HG03457 (cell line): ENCODE measurements around the gene TTC9.

Experiments
- ATAC-seq: cut with Tn5 transposase; IDR thresholded peaks from one replicate; pipeline ENCODE4 v1.9.1; 2021; ENCODE audit warnings: moderate number of reproducible peaks; ENCODE audit not compliant: unreplicated experiment

Gene TTC9

DNA sequence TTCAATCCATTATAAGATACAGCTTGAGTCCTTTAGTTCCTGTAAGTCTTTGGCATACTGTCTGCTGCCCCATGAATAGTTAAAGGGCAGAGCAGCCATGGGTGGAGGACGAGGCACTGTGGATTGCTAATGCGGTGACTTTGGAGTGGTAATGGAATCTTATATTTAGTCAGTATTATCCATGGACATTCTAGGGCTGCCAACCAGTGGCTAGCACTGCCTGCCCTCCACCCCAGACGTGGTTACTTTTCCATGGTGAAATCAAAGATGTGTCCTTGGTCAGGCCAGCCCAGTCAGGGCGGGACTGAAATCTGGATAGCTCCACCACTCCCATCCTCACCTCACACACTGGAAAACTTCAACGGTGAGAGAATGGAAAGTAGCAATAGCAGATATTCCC, 2.3 kb downstream of the TTC9 start:
- no peak for ATAC-seq

DNA sequence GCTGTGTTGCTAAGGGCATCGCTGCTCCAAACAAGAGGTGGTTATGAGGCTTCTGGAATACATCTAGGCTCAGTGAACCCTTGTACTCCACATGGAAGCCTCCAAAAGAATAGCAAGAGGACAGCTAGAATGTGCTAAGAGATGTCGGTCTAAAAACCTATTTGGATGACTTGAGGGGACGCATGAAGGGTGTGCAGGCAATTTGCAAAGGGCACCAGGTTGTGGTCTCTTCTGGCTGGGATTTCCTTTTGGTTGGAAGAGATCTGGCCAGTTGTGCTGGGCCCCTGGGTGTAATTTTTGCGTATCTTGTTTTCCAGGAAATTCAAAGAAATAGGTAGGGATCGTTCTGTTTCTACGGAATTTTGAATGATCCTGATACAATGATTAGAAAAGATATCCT, 4.2 kb downstream of the TTC9 start:
- no peak for ATAC-seq

GRCh38 chr14:70646705-70647104, 5.0 kb downstream of the TTC9 start:
- ATAC-seq = no peak

GRCh38 chr14:70648346-70648745, 6.6 kb downstream of the TTC9 start:
- no peak for ATAC-seq

DNA sequence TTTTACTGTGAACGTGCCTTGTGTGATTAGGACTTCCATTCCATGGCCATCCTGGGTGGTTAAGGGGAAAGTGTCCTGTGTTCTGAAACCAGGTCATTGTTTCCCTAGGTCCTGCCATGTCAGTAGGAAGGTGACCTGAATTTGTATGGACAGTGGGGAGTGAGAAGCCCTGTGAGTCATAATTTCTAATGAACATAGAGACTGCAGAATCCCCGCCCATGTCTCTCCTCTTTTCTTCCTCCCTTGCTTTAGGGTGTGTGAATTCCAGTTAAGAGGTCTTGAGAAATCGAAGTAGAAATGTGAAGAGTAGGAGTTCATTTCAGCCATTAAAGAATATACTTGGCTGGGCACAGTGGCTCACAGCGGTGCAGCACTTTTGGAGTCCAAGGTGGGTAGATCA, 8.1 kb downstream of the TTC9 start:
- no peak for ATAC-seq

- ATAC-seq = no peak
Measured at GRCh38 chr14:70651522-70651921, 9.8 kb downstream of the TTC9 start.

GRCh38 chr14:70652871-70653270, 11.2 kb downstream of the TTC9 start:
- ATAC-seq = no peak

DNA sequence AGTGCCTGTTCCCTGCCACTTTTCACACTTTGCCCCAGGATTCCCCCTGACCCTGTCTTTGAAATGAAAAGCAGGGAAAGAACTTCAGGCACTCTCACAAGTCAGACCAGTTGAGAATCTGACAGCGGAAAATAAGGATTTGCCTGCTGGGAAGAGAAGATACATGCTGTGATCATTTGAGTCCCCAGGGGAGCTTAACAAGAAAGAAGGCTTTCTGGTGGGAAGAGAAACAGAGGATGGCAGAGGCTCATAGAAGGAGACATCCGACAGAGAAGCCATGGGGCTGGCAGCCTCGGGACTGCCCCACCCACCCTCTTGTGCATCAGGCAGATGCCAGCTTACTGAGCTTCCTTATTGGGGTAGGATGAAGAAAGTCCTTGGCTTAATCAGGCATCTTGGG, 11.9 kb downstream of the TTC9 start:
- ATAC-seq = no peak

- ATAC-seq = no peak
Measured at GRCh38 chr14:70654632-70655031, 12.9 kb downstream of the TTC9 start.

DNA sequence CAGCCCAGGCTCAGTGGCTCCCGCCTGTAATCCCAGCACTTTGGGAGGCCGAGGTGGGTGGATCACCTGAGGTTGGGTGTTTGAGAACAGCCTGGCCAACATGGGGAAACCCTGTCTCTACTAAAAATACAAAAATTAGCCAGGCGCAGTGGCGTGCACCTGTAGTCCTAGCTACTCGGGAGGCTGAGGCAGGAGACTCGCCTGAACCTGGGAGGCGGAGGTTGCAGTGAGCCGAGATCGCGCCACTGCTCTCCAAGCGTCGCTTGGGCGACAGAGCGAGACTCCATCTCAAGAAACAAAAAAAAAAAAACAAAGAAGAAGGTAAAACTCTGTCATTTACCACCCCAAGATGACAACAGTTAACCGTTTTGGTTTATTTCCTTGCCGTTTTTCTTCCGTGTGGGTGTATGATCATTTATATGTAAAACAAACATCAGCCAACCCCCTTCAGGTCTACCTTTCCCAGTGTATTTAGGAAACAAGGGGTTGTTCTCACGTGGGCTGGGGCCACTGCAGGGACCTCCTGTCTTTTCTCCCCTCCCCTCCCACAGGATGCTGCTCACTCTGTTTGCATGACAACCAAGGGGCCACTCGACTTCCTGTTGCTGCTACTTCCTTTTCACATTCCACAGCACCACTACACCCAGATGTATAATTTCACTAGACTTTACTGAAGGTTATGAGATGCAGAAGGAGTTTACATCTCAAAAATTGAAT, 13.6 kb downstream of the TTC9 start:
- ATAC-seq = peak; percentile 45

DNA sequence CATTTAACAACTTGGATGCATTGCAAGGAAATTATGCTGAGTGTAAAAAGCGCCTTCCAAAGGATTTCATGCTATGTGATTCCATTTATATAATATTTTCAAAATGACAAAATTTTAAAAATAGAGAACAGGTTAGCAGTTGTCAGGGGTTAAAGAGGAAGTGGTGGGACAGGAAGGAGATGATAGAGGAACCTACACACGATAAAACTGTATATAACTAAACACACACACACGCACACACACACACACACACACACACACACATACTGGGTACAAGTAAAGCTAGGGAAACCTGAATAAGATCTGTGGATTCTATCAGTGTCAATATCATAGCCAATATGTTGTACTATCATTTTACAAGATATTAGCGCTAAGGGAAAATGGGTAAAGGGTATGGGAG, 17.2 kb downstream of the TTC9 start:
- ATAC-seq = no peak

- no peak for ATAC-seq
Measured at GRCh38 chr14:70660967-70661893, 19.5 kb downstream of the TTC9 start.

DNA sequence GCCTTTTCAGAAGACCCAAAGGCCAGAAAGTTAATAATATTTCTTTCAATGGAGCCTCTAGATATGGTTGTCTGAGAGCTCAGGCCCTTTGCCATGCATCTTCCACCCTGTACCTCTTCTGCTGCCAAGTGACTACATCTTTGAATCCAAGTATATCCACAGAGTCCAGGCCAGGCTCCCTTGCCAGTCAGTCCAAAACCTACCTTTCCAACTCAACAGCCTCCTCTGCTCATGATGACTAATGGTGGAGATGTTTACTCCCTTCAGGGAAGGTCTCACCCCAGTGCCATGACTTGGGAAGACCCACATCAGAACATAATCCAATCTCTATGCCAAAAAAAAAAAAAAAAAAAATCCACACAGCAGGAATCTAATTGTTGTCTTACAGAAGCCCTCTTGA, 20.4 kb downstream of the TTC9 start:
- no peak for ATAC-seq

GRCh38 chr14:70662816-70663215, 21.1 kb downstream of the TTC9 start:
- no peak for ATAC-seq

GRCh38 chr14:70663707-70664179, 22.0 kb downstream of the TTC9 start:
- ATAC-seq = no peak

GRCh38 chr14:70664698-70665447, 23.2 kb downstream of the TTC9 start:
- no peak for ATAC-seq

GRCh38 chr14:70665448-70666360, 24.0 kb downstream of the TTC9 start:
- ATAC-seq = peak; percentile 35

DNA sequence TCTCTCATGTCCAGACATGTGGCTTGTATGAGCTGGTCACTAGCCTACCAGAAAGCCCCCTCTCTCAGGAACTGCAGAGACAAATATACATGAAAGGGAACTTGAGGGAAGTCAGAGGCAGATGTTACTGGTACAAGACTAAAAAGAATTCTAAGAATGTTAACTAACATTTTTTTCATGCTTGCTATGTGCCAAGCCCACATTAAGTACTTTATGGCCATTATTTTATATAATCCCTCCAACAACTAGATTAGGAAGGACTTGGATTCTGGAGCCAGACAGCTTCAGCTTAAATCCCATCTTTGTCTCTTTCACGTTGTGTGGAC, 24.6 kb downstream of the TTC9 start:
- ATAC-seq = no peak

DNA sequence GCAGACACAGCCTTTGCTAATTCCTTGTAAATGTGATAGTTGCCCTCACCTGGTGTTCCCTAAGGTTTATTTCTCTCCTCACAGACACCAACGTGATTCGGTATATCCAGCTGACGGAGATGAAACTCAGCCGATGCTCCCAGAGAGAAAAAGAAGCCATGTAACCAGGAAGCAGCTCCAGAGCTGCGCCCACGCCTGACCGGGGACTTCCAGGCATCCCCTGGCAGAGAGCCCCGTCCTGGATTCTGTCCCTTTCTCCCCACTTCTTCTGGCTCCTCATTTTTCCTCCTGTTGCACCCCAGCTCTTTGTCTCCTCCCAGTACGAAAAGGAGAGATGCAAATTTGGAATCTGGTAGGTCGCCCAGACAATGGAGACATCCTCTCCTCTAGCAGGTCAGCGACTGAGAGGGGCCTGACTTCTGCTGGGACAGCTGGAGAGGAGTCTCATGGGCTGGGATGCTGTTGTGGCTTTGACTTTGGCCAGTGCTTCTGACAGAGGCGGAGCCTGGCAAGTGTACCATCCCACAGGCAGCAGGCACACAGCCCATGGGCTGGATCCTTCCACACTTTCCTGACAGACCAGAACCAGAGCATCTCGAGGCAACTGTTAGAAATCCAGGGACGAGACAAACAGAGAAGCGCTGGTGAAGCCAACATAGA, 29.4 kb downstream of the TTC9 start:
- ATAC-seq = no peak
